ENCODE data around the gene INPP4A.

- TF ChIP-seq CTCF (IDR thresholded peaks at IDR 0.05) (no peak), POLR2A (IDR thresholded peaks at IDR 0.05) (no peak)
These were observed 44.8 kb downstream of the INPP4A start for GRCh38 chr2:98489486-98489885.

Data from esophagus squamous epithelium (tissue), 4 donors.